T follicular helper cell (primary cell): ENCODE data around the gene ABCA10.

Experiments
- DNase-seq: peaks from one replicate; pipeline ENCODE4 v3.0.0-alpha.2; 2020; ENCODE audit warnings: low read depth

ABCA10 gene

GRCh38 chr17:69164206-69164605 lies 64.4 kb downstream of the ABCA10 start:
- no peak for DNase-seq

GRCh38 chr17:69159418-69159817 lies 69.2 kb downstream of the ABCA10 start:
- DNase-seq: no peak

- DNase-seq: no peak
These were observed 74.4 kb downstream of the ABCA10 start for GRCh38 chr17:69154267-69154666.

GRCh38 chr17:69150333-69150732 lies 78.3 kb downstream of the ABCA10 start:
- DNase-seq: no peak

GRCh38 chr17:69147460-69147859 lies 81.2 kb downstream of the ABCA10 start:
- no peak for DNase-seq

- no peak for DNase-seq
These were observed 84.0 kb downstream of the ABCA10 start for GRCh38 chr17:69144331-69145255.

- no peak for DNase-seq
These were observed 84.9 kb downstream of the ABCA10 start for GRCh38 chr17:69143683-69144231.

GRCh38 chr17:69143151-69143550 lies 85.5 kb downstream of the ABCA10 start:
- DNase-seq: no peak

- no peak for DNase-seq
These were observed 86.3 kb downstream of the ABCA10 start for GRCh38 chr17:69142175-69142802.

GRCh38 chr17:69141431-69142174 lies 87.0 kb downstream of the ABCA10 start, which contains the start of gene ABCA6:
Gene ABCA6 (minus strand): TSS chr17:69141895. CDS start chr17:69140703, 1,192 bp downstream.
- no peak for DNase-seq

- DNase-seq: no peak
These were observed 94.5 kb downstream of the ABCA10 start for GRCh38 chr17:69134112-69134511.

- DNase-seq: no peak
These were observed 97.9 kb downstream of the ABCA10 start for GRCh38 chr17:69130627-69131296.

- DNase-seq: no peak
These were observed 105.0 kb downstream of the ABCA10 start for GRCh38 chr17:69123626-69124025.

- DNase-seq: no peak
These were observed 106.6 kb downstream of the ABCA10 start for GRCh38 chr17:69122065-69122464.

GRCh38 chr17:69117855-69118784 lies 110.5 kb downstream of the ABCA10 start:
- no peak for DNase-seq

- no peak for DNase-seq
These were observed 116.8 kb downstream of the ABCA10 start for GRCh38 chr17:69111794-69112193.

GRCh38 chr17:69105907-69106730 lies 122.5 kb downstream of the ABCA10 start:
- DNase-seq: no peak

GRCh38 chr17:69103557-69104233 lies 124.9 kb downstream of the ABCA10 start:
- DNase-seq: no peak

GRCh38 chr17:69098625-69099024 lies 130.0 kb downstream of the ABCA10 start:
- no peak for DNase-seq
